ENCODE measurements around the gene USE1. TPM values are rescaled to one million over a fixed set of nuclear protein-coding genes. Genes with fewer than 3 reads are reported as not detected.

The USE1 gene
- total and polyA plus RNA-seq, 9 of the 15 experiments (the other 6 are each of a cell fraction or from before 2014, with no cell fraction given), result 17.3 to 52.4 (median 34.0) TPM

DNA sequence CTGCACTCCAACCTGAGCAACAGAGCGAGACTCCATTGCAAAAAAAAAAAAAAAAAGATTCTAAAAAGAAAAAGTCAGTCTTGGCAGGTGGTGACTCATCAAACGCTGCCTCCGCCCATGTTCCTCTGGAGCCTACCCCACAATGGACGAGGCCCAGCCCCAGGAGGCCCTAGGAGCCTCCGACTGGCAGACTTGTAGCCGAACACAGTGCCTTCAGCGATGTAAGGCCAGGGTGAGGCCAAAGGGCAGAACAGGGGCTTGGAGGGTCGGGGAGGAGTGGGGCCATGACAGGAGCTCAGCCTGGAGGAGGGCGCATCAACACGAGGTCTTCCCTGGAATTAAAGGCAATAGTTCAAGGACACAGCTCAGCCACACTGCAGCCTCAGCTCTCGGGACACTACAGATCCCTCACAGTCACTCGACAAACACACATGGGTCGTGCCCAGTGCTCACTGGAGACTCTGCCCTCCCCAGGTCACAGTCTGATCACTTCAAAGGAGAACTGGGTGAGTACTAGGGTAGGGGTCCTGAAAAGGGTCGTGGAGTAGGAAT is 5.1 kb downstream of the USE1 start (continued):
- TF ChIP-seq, protein P1, sequence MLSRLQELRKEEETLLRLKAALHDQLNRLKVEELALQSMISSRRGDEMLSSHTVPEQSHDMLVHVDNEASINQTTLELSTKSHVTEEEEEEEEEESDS (CRISPR knock-in tag; IDR thresholded peaks at IDR 0.05), result no peak
- no peak for TF ChIP-seq CHCHD3 (CRISPR knock-in tag; IDR thresholded peaks at IDR 0.05)
- TF ChIP-seq ZNF311 (CRISPR knock-in tag; IDR thresholded peaks at IDR 0.05), result no peak
- 0 out of 2 replicates have a peak, but pooled peaks have one; percentile 14 for TF ChIP-seq ZNF121 (CRISPR knock-in tag; conservative IDR thresholded peaks at IDR 0.05)
- no peak for TF ChIP-seq ZNF699 (CRISPR knock-in tag; IDR thresholded peaks at IDR 0.05; ENCODE audit: insufficient replicate concordance)
- no peak for TF ChIP-seq ADNP (tag; IDR thresholded peaks at IDR 0.05)
- TF ChIP-seq, protein P2, sequence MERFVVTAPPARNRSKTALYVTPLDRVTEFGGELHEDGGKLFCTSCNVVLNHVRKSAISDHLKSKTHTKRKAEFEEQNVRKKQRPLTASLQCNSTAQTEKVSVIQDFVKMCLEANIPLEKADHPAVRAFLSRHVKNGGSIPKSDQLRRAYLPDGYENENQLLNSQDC (CRISPR knock-in tag; IDR thresholded peaks at IDR 0.05), result no peak
- TF ChIP-seq ZNF197 (CRISPR knock-in tag; IDR thresholded peaks at IDR 0.05; ENCODE audit: low read depth), result no peak
- no peak for TF ChIP-seq PRPF4 (IDR thresholded peaks at IDR 0.05; ENCODE audit: insufficient read depth, low read depth, low read length, poor library complexity, severe bottlenecking)
- TF ChIP-seq, protein P3, sequence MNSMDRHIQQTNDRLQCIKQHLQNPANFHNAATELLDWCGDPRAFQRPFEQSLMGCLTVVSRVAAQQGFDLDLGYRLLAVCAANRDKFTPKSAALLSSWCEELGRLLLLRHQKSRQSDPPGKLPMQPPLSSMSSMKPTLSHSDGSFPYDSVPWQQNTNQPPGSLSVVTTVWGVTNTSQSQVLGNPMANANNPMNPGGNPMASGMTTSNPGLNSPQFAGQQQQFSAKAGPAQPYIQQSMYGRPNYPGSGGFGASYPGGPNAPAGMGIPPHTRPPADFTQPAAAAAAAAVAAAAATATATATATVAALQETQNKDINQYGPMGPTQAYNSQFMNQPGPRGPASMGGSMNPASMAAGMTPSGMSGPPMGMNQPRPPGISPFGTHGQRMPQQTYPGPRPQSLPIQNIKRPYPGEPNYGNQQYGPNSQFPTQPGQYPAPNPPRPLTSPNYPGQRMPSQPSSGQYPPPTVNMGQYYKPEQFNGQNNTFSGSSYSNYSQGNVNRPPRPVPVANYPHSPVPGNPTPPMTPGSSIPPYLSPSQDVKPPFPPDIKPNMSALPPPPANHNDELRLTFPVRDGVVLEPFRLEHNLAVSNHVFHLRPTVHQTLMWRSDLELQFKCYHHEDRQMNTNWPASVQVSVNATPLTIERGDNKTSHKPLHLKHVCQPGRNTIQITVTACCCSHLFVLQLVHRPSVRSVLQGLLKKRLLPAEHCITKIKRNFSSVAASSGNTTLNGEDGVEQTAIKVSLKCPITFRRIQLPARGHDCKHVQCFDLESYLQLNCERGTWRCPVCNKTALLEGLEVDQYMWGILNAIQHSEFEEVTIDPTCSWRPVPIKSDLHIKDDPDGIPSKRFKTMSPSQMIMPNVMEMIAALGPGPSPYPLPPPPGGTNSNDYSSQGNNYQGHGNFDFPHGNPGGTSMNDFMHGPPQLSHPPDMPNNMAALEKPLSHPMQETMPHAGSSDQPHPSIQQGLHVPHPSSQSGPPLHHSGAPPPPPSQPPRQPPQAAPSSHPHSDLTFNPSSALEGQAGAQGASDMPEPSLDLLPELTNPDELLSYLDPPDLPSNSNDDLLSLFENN (IDR thresholded peaks at IDR 0.05; ENCODE audit: low read depth in 2 of 2, low read length in 2 of 2), result no peak
- TF ChIP-seq, protein P4, sequence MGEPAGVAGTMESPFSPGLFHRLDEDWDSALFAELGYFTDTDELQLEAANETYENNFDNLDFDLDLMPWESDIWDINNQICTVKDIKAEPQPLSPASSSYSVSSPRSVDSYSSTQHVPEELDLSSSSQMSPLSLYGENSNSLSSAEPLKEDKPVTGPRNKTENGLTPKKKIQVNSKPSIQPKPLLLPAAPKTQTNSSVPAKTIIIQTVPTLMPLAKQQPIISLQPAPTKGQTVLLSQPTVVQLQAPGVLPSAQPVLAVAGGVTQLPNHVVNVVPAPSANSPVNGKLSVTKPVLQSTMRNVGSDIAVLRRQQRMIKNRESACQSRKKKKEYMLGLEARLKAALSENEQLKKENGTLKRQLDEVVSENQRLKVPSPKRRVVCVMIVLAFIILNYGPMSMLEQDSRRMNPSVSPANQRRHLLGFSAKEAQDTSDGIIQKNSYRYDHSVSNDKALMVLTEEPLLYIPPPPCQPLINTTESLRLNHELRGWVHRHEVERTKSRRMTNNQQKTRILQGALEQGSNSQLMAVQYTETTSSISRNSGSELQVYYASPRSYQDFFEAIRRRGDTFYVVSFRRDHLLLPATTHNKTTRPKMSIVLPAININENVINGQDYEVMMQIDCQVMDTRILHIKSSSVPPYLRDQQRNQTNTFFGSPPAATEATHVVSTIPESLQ (CRISPR knock-in tag; IDR thresholded peaks at IDR 0.05), result no peak
- no peak for TF ChIP-seq TCF3 (CRISPR knock-in tag; IDR thresholded peaks at IDR 0.05)
- no peak for TF ChIP-seq TCFL5 (CRISPR knock-in tag; conservative IDR thresholded peaks at IDR 0.05)
- no peak for TF ChIP-seq BCL6 (CRISPR knock-in tag; IDR thresholded peaks at IDR 0.05)
- no peak for TF ChIP-seq YBX1 (IDR thresholded peaks at IDR 0.05)
- no peak for TF ChIP-seq EWSR1 (IDR thresholded peaks at IDR 0.05; ENCODE audit: borderline replicate concordance, low read depth, partially characterized antibody)
- TF ChIP-seq XRCC5 (IDR thresholded peaks at IDR 0.05; ENCODE audit: low read depth, low read length), result no peak
- TF ChIP-seq DPF2 (IDR thresholded peaks at IDR 0.05), result peak; percentile 78
- TF ChIP-seq HNRNPLL (IDR thresholded peaks at IDR 0.05; ENCODE audit: low read depth, low read length, poor library complexity, severe bottlenecking), result no peak
- no peak for TF ChIP-seq ELF1 (tag; IDR thresholded peaks at IDR 0.05)
- TF ChIP-seq RCOR1 (IDR thresholded peaks at IDR 0.05; ENCODE audit: borderline replicate concordance in 1 of 2, low read depth in 2 of 2, low read length in 2 of 2), result 0 out of 4 replicates have a peak, but pooled peaks of 1 of the 2 experiments have one; percentile 4
- TF ChIP-seq ZNF253 (CRISPR knock-in tag; conservative IDR thresholded peaks at IDR 0.05), result no peak

Measured in K562 (cell line).